ENCODE data around the gene SLC24A3.

SLC24A3 gene

GRCh38 chr20:19408971-19409370, 196.5 kb downstream of the SLC24A3 start:
- Histone ChIP-seq H2AK5ac (ENCODE audit: low read depth, low read length) (no peak overlapping the region), H3K4me1 (ENCODE audit: control insufficient read depth in 2 of 2, insufficient read depth in 1 of 2, low read depth in 1 of 2, low read length in 2 of 2) (no peaks in the 10 kb centered on the region), H4K8ac (ENCODE audit: low read depth, low read length) (no peak overlapping the region), H3K9me3 (replicated peaks in 1 of 2; ENCODE audit: control insufficient read depth in 2 of 2, insufficient read depth in 1 of 2, low read depth in 1 of 2, low read length in 2 of 2) (no peaks in the 10 kb centered on the region), H2BK120ac (ENCODE audit: low read depth, low read length) (no peak overlapping the region), H3K4me2 (ENCODE audit: insufficient read depth, low read length, poor library complexity, severe bottlenecking) (no peak overlapping the region), H3K79me1 (ENCODE audit: low read depth, low read length) (no peaks in the 10 kb centered on the region), H3K18ac (ENCODE audit: low read length) (no peak overlapping the region), H3K4ac (ENCODE audit: low read length) (no peak overlapping the region), H2BK5ac (ENCODE audit: low read length) (no peak overlapping the region), H3K27me3 (ENCODE audit: control insufficient read depth in 3 of 3, insufficient read depth in 3 of 3, low read depth in 1 of 3, low read length in 3 of 3) (peaks cover 0 to 2% (median 0%) of the 10 kb centered on the region in 3 experiments), H2BK12ac (ENCODE audit: low read length) (no peak overlapping the region), H3K14ac (ENCODE audit: low read length) (no peak overlapping the region), H3K36me3 (replicated peaks in 1 of 2; ENCODE audit: control insufficient read depth in 2 of 2, insufficient read depth in 2 of 2, low read length in 2 of 2) (no peaks in the 10 kb centered on the region), H3K23ac (ENCODE audit: low read depth, low read length, poor library complexity) (no peak overlapping the region), H2BK15ac (ENCODE audit: low read length) (no peak overlapping the region), H3K4me3 (ENCODE audit: low read length in 2 of 2) (no peak overlapping the region), H3K9ac (ENCODE audit: low read depth, low read length, poor library complexity) (no peak overlapping the region), H3K27ac (replicated peaks; ENCODE audit: low read length) (no peak overlapping the region), H2AFZ (ENCODE audit: low read length) (no peak overlapping the region), H4K91ac (ENCODE audit: low read depth, low read length, poor library complexity) (no peak overlapping the region)
- no peak for DNase-seq (ENCODE audit: low spot score)
- no CpG with 5 or more reads among the region's 4 CpGs for WGBS, 2 donors (ENCODE audit: extremely low coverage in 2 of 2, insufficient read length in 2 of 2, insufficient replicate concordance in 1 of 2)

GRCh38 chr20:19411811-19412210, 199.4 kb downstream of the SLC24A3 start:
- no peak overlapping the region for H2BK120ac ChIP-seq (ENCODE audit: low read depth, low read length)
- no peaks in the 10 kb centered on the region for H3K9me3 ChIP-seq (replicated peaks in 1 of 2; ENCODE audit: control insufficient read depth in 2 of 2, insufficient read depth in 1 of 2, low read depth in 1 of 2, low read length in 2 of 2)
- no peak overlapping the region for H2BK15ac ChIP-seq (ENCODE audit: low read length)
- H3K4ac ChIP-seq (ENCODE audit: low read length) = no peak overlapping the region
- no peak overlapping the region for H3K14ac ChIP-seq (ENCODE audit: low read length)
- H3K27me3 ChIP-seq (ENCODE audit: control insufficient read depth in 3 of 3, insufficient read depth in 3 of 3, low read depth in 1 of 3, low read length in 3 of 3) = peaks cover 0 to 2% (median 0%) of the 10 kb centered on the region in 3 experiments
- no peaks in the 10 kb centered on the region for H3K36me3 ChIP-seq (replicated peaks in 1 of 2; ENCODE audit: control insufficient read depth in 2 of 2, insufficient read depth in 2 of 2, low read length in 2 of 2)
- H3K79me1 ChIP-seq (ENCODE audit: low read depth, low read length) = no peaks in the 10 kb centered on the region
- no peak overlapping the region for H2BK12ac ChIP-seq (ENCODE audit: low read length)
- no peak overlapping the region for H2AK5ac ChIP-seq (ENCODE audit: low read depth, low read length)
- no peak overlapping the region for H2BK5ac ChIP-seq (ENCODE audit: low read length)
- H4K91ac ChIP-seq (ENCODE audit: low read depth, low read length, poor library complexity) = no peak overlapping the region
- H3K27ac ChIP-seq (replicated peaks; ENCODE audit: low read length) = no peak overlapping the region
- no peak overlapping the region for H3K9ac ChIP-seq (ENCODE audit: low read depth, low read length, poor library complexity)
- H3K18ac ChIP-seq (ENCODE audit: low read length) = no peak overlapping the region
- no peak overlapping the region for H2AFZ ChIP-seq (ENCODE audit: low read length)
- no peak for DNase-seq (ENCODE audit: low spot score)
- no peaks in the 10 kb centered on the region for H3K4me1 ChIP-seq (ENCODE audit: control insufficient read depth in 2 of 2, insufficient read depth in 1 of 2, low read depth in 1 of 2, low read length in 2 of 2)
- H3K4me3 ChIP-seq (ENCODE audit: low read length in 2 of 2) = no peak overlapping the region
- H3K23ac ChIP-seq (ENCODE audit: low read depth, low read length, poor library complexity) = no peak overlapping the region
- WGBS, 2 donors (ENCODE audit: extremely low coverage in 2 of 2, insufficient read length in 2 of 2, insufficient replicate concordance in 1 of 2) = no CpG with 5 or more reads among the region's 3 CpGs
- no peak overlapping the region for H3K4me2 ChIP-seq (ENCODE audit: insufficient read depth, low read length, poor library complexity, severe bottlenecking)
- H4K8ac ChIP-seq (ENCODE audit: low read depth, low read length) = no peak overlapping the region

DNA sequence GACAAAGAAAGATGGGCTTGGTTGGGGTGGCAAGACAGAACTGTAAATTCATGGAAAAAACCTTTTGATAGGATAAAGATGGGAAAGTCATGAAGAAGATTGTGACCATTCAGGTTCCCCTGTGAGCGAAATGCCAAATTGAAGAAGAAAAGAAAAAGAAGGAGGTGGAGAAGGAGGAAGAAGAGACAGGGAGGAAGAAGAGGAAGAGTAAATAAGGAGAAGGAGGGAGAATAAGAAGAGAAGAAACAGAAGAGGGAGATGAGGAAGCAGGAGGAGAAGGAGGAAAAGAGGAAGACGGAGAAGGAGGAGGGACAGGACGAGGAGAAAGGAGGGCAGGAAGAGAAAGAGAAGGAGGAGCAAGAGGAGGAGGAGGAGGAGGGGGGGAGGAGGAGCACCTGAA, 199.8 kb downstream of the SLC24A3 start:
- Histone ChIP-seq H3K9ac (ENCODE audit: low read depth, low read length, poor library complexity) (no peak overlapping the region), H2AK5ac (ENCODE audit: low read depth, low read length) (no peak overlapping the region), H2BK12ac (ENCODE audit: low read length) (no peak overlapping the region), H3K14ac (ENCODE audit: low read length) (no peak overlapping the region), H2AFZ (ENCODE audit: low read length) (no peak overlapping the region), H3K27me3 (ENCODE audit: control insufficient read depth in 3 of 3, insufficient read depth in 3 of 3, low read depth in 1 of 3, low read length in 3 of 3) (peaks cover 0 to 2% (median 0%) of the 10 kb centered on the region in 3 experiments), H3K23ac (ENCODE audit: low read depth, low read length, poor library complexity) (no peak overlapping the region), H4K8ac (ENCODE audit: low read depth, low read length) (no peak overlapping the region), H3K4me3 (ENCODE audit: low read length in 2 of 2) (no peak overlapping the region), H3K36me3 (replicated peaks in 1 of 2; ENCODE audit: control insufficient read depth in 2 of 2, insufficient read depth in 2 of 2, low read length in 2 of 2) (no peaks in the 10 kb centered on the region), H3K4me1 (ENCODE audit: control insufficient read depth in 2 of 2, insufficient read depth in 1 of 2, low read depth in 1 of 2, low read length in 2 of 2) (no peaks in the 10 kb centered on the region), H2BK120ac (ENCODE audit: low read depth, low read length) (no peak overlapping the region), H4K91ac (ENCODE audit: low read depth, low read length, poor library complexity) (no peak overlapping the region), H3K4me2 (ENCODE audit: insufficient read depth, low read length, poor library complexity, severe bottlenecking) (no peak overlapping the region), H3K27ac (replicated peaks; ENCODE audit: low read length) (no peak overlapping the region), H2BK5ac (ENCODE audit: low read length) (no peak overlapping the region), H3K79me1 (ENCODE audit: low read depth, low read length) (no peaks in the 10 kb centered on the region), H3K18ac (ENCODE audit: low read length) (no peak overlapping the region), H3K4ac (ENCODE audit: low read length) (no peak overlapping the region), H2BK15ac (ENCODE audit: low read length) (no peak overlapping the region), H3K9me3 (replicated peaks in 1 of 2; ENCODE audit: control insufficient read depth in 2 of 2, insufficient read depth in 1 of 2, low read depth in 1 of 2, low read length in 2 of 2) (no peaks in the 10 kb centered on the region)
- WGBS, 2 donors (ENCODE audit: extremely low coverage in 2 of 2, insufficient read length in 2 of 2, insufficient replicate concordance in 1 of 2) = no CpG with 5 or more reads among the region's 3 CpGs
- no peak for DNase-seq (ENCODE audit: low spot score)

GRCh38 chr20:19414600-19414999, 202.2 kb downstream of the SLC24A3 start:
- Histone ChIP-seq H3K4me3 (ENCODE audit: low read length in 2 of 2) (no peak overlapping the region), H3K4me1 (ENCODE audit: control insufficient read depth in 2 of 2, insufficient read depth in 1 of 2, low read depth in 1 of 2, low read length in 2 of 2) (no peaks in the 10 kb centered on the region), H3K27ac (replicated peaks; ENCODE audit: low read length) (no peak overlapping the region), H2BK12ac (ENCODE audit: low read length) (no peak overlapping the region), H2BK5ac (ENCODE audit: low read length) (no peak overlapping the region), H4K8ac (ENCODE audit: low read depth, low read length) (no peak overlapping the region), H2BK15ac (ENCODE audit: low read length) (no peak overlapping the region), H2AK5ac (ENCODE audit: low read depth, low read length) (no peak overlapping the region), H3K4me2 (ENCODE audit: insufficient read depth, low read length, poor library complexity, severe bottlenecking) (no peak overlapping the region), H4K91ac (ENCODE audit: low read depth, low read length, poor library complexity) (no peak overlapping the region), H2AFZ (ENCODE audit: low read length) (no peak overlapping the region), H3K9ac (ENCODE audit: low read depth, low read length, poor library complexity) (no peak overlapping the region), H3K23ac (ENCODE audit: low read depth, low read length, poor library complexity) (no peak overlapping the region), H3K36me3 (replicated peaks in 1 of 2; ENCODE audit: control insufficient read depth in 2 of 2, insufficient read depth in 2 of 2, low read length in 2 of 2) (no peaks in the 10 kb centered on the region), H3K4ac (ENCODE audit: low read length) (no peak overlapping the region), H3K18ac (ENCODE audit: low read length) (no peak overlapping the region), H3K27me3 (ENCODE audit: control insufficient read depth in 3 of 3, insufficient read depth in 3 of 3, low read depth in 1 of 3, low read length in 3 of 3) (peaks cover 0 to 2% (median 0%) of the 10 kb centered on the region in 3 experiments), H2BK120ac (ENCODE audit: low read depth, low read length) (no peak overlapping the region), H3K79me1 (ENCODE audit: low read depth, low read length) (no peaks in the 10 kb centered on the region), H3K14ac (ENCODE audit: low read length) (no peak overlapping the region), H3K9me3 (replicated peaks in 1 of 2; ENCODE audit: control insufficient read depth in 2 of 2, insufficient read depth in 1 of 2, low read depth in 1 of 2, low read length in 2 of 2) (no peaks in the 10 kb centered on the region)
- WGBS, 2 donors (ENCODE audit: extremely low coverage in 2 of 2, insufficient read length in 2 of 2, insufficient replicate concordance in 1 of 2) = no CpG with 5 or more reads among the region's 1 CpG
- no peak for DNase-seq (ENCODE audit: low spot score)
